ENCODE measurements around the gene ARHGAP32. TPM values are rescaled to one million over a fixed set of nuclear protein-coding genes. Genes with fewer than 3 reads are reported as not detected.

ARHGAP32 gene
- total and polyA plus RNA-seq, 9 donors, result 5.9 to 34.8 (median 28.4) TPM

GRCh38 chr11:128933481-128934178, 258.5 kb downstream of the ARHGAP32 start:
- Histone ChIP-seq H3K27me3 (no peaks in the 10 kb centered on the region), H3K9me3 (no peaks in the 10 kb centered on the region), H3K4me3 (no peak overlapping the region), H3K36me3 (no peaks in the 10 kb centered on the region), H3K27ac (no peak overlapping the region), H3K4me1 (ENCODE audit: insufficient read depth) (no peaks in the 10 kb centered on the region)
- no peak for DNase-seq
- TF ChIP-seq EP300 (IDR thresholded peaks at IDR 0.05) (no peak), CTCF (IDR thresholded peaks at IDR 0.05) (no peak), POLR2A (IDR thresholded peaks at IDR 0.05) (no peak)
- intact Hi-C loops (cut with DNase I), result no loop called here
- 82 to 88% (median 83%) methylated on average over 7 of the region's 7 CpGs for WGBS, 3 donors

GRCh38 chr11:128931668-128932067, 260.5 kb downstream of the ARHGAP32 start:
- Histone ChIP-seq H3K9me3 (no peaks in the 10 kb centered on the region), H3K4me3 (no peak overlapping the region), H3K27ac (no peak overlapping the region), H3K36me3 (no peaks in the 10 kb centered on the region), H3K4me1 (ENCODE audit: insufficient read depth) (no peaks in the 10 kb centered on the region), H3K27me3 (no peaks in the 10 kb centered on the region)
- TF ChIP-seq POLR2A (IDR thresholded peaks at IDR 0.05) (no peak), EP300 (IDR thresholded peaks at IDR 0.05) (no peak), CTCF (IDR thresholded peaks at IDR 0.05) (no peak)
- 67 to 75% (median 70%) methylated on average over 6 of the region's 6 CpGs for WGBS, 3 donors
- DNase-seq, result no peak
- intact Hi-C loops (cut with DNase I), result no loop called here

- no peak overlapping the region for H3K4me3 ChIP-seq
- H3K27ac ChIP-seq, result no peak overlapping the region
- no peaks in the 10 kb centered on the region for H3K36me3 ChIP-seq
- no peaks in the 10 kb centered on the region for H3K9me3 ChIP-seq
- TF ChIP-seq POLR2A (IDR thresholded peaks at IDR 0.05) (no peak), CTCF (IDR thresholded peaks at IDR 0.05) (no peak), EP300 (IDR thresholded peaks at IDR 0.05) (no peak)
- intact Hi-C loops (cut with DNase I), result no loop called here
- no peak for DNase-seq
- H3K4me1 ChIP-seq (ENCODE audit: insufficient read depth), result no peaks in the 10 kb centered on the region
- 71 to 81% (median 80%) methylated on average over 3 of the region's 3 CpGs for WGBS, 3 donors
- H3K27me3 ChIP-seq, result no peaks in the 10 kb centered on the region
Measured at GRCh38 chr11:128931066-128931465, 261.1 kb downstream of the ARHGAP32 start.

- Histone ChIP-seq H3K27ac (no peak overlapping the region), H3K9me3 (no peaks in the 10 kb centered on the region), H3K36me3 (no peaks in the 10 kb centered on the region), H3K4me1 (ENCODE audit: insufficient read depth) (no peaks in the 10 kb centered on the region), H3K4me3 (no peak overlapping the region), H3K27me3 (no peaks in the 10 kb centered on the region)
- WGBS, 3 donors, result 24 to 26% (median 25%) methylated on average over 12 of the region's 12 CpGs
- intact Hi-C loops (cut with DNase I), result no loop called here
- TF ChIP-seq POLR2A (IDR thresholded peaks at IDR 0.05) (no peak), EP300 (IDR thresholded peaks at IDR 0.05) (no peak), CTCF (IDR thresholded peaks at IDR 0.05) (no peak)
- no peak for DNase-seq
Measured at GRCh38 chr11:128929991-128930390, 262.1 kb downstream of the ARHGAP32 start.
